ENCODE data around the gene LSM3.
"Not testable (repeated sequence)": the region's sequence is repeated elsewhere in the genome, so short reads cannot be mapped to it uniquely, and the experiment has no call there.

Gene LSM3

GRCh38 chr3:14223595-14223994 is 45.0 kb downstream of the LSM3 start:
- no peak for FAIRE-seq

- FAIRE-seq = no peak
Observed at GRCh38 chr3:14224895-14225294, 46.3 kb downstream of the LSM3 start.

GRCh38 chr3:14225421-14225820 is 46.8 kb downstream of the LSM3 start:
- no peak for FAIRE-seq

GRCh38 chr3:14226351-14226750 is 47.7 kb downstream of the LSM3 start:
- not testable (repeated sequence) for FAIRE-seq

- FAIRE-seq = no peak
Observed at GRCh38 chr3:14227856-14228255, 49.2 kb downstream of the LSM3 start.

GRCh38 chr3:14228681-14229470 is 50.3 kb downstream of the LSM3 start:
- no peak for FAIRE-seq

- FAIRE-seq = not testable (repeated sequence)
Observed at GRCh38 chr3:14229695-14230094, 51.1 kb downstream of the LSM3 start.

- FAIRE-seq = no peak
Observed at GRCh38 chr3:14230729-14231128, 52.1 kb downstream of the LSM3 start.

GRCh38 chr3:14231145-14231990 is 52.8 kb downstream of the LSM3 start:
- FAIRE-seq = no peak

GRCh38 chr3:14231998-14232501 is 53.4 kb downstream of the LSM3 start:
- no peak for FAIRE-seq

- FAIRE-seq = no peak
Observed at GRCh38 chr3:14234251-14235002, 55.8 kb downstream of the LSM3 start.

- no peak for FAIRE-seq
Observed at GRCh38 chr3:14235003-14235911, 56.6 kb downstream of the LSM3 start.

- FAIRE-seq = no peak
Observed at GRCh38 chr3:14235912-14236295, 57.3 kb downstream of the LSM3 start.

GRCh38 chr3:14236902-14237301 is 58.3 kb downstream of the LSM3 start:
- FAIRE-seq = no peak

GRCh38 chr3:14237457-14237856 is 58.8 kb downstream of the LSM3 start:
- no peak for FAIRE-seq

- no peak for FAIRE-seq
Observed at GRCh38 chr3:14238356-14238755, 59.7 kb downstream of the LSM3 start.

- FAIRE-seq = no peak
Observed at GRCh38 chr3:14238930-14239329, 60.3 kb downstream of the LSM3 start.

GRCh38 chr3:14239940-14240339 is 61.3 kb downstream of the LSM3 start:
- FAIRE-seq = no peak

- FAIRE-seq = no peak
Observed at GRCh38 chr3:14240366-14240765, 61.7 kb downstream of the LSM3 start.

- no peak for FAIRE-seq
Observed at GRCh38 chr3:14241716-14242115, 63.1 kb downstream of the LSM3 start.

GRCh38 chr3:14242490-14243311 is 64.1 kb downstream of the LSM3 start:
- no peak for FAIRE-seq
